SW 1271 (cell line): ENCODE results near the gene KPNB1.
A peak's percentile ranks its signal among the peaks of the same experiment; 100 is the strongest.

Experiments used
- DNase-seq, 2 experiments: peaks; one replicate each; lab custom pipeline; 2025; lab: John Stamatoyannopoulos, UW

KPNB1 gene

DNA sequence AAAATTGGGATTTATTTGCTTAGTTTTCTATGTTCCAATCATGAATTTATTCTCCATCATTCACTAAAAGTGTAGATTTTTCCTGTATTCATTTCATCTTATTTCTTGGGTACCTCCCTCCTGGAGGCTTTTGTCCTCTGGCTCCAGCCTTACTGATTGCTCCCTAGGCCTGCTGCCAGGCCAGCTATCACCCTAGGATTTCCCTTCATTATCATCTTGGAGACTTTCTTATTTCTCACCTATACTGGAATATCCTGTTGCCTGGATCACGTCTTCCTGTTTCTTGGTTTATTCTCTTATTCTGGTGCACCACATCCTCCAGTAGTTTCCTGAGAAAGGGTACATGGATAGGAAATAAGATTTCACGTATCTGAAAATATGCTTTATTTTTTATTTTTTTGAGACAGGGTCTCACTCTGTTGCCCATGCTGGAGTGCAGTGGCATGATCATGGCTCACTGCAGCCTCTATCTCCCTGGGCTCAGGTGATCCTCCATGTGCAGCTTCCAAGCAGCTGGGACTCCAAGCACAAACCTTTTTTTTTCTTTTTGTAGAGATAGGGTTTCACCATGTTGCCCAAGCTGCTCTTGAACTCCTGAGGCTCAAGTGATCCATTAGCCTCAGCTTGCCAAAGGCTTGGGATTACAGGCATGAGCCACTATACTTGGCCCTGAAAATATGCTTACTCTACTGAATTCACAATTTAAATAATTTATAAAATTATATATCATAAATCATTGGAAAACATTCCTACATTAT, 13.3 kb upstream of the KPNB1 start:
- DNase-seq: no peak

DNA sequence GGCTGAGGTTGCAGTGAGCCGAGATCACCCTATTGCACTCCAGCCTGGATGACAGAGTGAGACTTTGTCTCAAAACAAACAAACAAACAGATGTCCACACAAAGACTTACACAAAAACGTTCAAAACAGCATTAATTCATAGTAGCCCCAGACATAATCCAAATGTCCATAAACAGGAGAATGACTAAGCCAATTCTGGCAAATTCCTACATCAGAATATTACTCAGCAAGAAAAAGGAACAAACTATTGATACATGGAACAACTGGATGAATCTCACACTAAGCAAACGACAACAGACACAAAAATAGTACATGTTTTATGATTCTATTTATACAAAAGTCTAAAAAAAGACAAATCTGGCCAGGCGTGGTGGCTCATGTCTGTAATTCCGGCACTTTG, 10.8 kb upstream of the KPNB1 start:
- no peak for DNase-seq

DNA sequence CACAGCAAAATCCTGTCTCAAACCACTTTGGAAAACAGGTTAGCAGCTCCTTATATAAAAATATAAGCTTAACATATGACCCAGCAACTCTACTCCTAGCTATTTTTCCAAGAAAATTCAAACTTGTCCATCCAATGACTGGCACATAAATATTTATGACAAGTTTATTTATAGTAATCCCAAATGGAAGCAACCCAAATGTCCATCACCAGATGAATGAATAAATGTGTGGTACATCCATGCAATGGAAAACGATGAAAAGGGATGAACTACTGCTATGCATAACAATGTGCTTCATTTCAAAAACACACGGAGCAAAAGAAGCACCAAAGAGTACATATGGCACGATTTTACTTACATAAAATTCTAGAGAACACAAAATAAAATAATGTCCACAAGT, 9.6 kb upstream of the KPNB1 start:
- DNase-seq: no peak

DNA sequence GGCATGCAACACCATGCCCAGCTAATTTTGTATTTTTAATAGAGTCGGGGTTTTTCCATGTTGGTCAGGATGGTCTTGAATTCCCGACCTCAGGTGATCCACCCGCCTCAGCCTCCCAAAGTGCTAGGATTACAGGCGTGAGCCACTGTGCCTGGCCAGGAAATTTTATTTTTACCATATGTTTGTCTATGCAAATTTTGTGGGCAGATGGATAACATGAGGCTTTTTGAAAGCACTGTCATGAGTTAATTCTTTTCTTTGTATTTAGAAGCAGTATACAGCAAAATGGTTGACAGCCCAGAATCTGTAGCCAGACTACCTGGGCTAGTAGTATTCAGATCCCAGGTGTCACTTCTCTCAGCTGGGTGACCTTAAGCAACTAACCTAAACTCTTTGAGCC, 8.5 kb upstream of the KPNB1 start:
- no peak for DNase-seq

DNA sequence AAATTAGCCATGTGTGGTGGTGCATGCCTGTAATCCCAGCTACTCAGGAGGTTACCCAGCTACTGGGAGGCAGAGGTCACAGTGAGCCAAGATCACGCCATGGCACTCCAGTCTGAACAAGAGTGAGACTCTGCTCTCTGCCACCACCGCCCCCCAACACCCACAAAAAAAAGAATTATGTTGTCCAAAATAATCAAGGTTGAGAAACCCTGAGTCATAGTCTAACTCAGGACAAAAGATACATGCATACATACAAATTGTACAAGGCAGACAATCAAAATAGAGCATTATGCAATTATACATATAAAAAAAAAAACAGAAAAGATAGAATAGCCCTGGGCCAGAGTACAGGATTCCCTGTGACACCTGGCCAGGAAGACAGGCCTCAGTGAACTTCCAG, 6.6 kb upstream of the KPNB1 start:
- DNase-seq: no peak

DNA sequence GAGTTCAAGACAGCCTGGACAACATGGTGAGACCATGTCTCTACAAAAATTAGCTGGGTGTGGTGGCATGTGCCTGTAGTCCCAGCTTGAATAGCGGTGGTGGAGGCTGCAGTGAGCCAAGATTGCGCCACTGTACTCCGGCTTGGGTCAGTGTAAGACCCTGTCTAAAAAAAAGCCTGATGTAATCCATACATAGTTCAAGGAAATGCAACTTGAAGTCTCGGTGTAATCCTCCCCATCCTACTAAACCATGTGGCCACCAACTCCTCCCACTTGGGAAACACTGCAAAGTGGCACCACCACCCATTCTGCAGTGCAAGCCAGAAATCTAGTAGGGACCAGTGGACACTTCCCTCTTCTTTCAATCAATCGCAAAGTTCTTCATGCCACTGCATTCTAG, 5.4 kb upstream of the KPNB1 start:
- no peak for DNase-seq

DNA sequence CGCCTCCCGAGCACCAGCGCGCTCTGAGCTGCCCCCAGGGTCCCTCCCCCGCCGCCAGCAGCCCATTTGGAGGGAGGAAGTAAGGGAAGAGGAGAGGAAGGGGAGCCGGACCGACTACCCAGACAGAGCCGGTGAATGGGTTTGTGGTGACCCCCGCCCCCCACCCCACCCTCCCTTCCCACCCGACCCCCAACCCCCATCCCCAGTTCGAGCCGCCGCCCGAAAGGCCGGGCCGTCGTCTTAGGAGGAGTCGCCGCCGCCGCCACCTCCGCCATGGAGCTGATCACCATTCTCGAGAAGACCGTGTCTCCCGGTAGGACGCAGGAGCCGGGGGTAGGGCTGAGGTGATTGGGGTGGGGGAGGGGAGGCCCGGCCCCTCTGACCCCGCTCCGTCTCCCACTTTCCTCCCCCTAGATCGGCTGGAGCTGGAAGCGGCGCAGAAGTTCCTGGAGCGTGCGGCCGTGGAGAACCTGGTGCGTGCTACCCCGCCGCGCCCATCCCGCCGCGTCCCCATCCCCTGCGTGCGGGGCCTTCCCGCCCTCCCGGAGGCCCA, 329 bp downstream of the KPNB1 start:
- peak; percentile 46 to 54 for DNase-seq

DNA sequence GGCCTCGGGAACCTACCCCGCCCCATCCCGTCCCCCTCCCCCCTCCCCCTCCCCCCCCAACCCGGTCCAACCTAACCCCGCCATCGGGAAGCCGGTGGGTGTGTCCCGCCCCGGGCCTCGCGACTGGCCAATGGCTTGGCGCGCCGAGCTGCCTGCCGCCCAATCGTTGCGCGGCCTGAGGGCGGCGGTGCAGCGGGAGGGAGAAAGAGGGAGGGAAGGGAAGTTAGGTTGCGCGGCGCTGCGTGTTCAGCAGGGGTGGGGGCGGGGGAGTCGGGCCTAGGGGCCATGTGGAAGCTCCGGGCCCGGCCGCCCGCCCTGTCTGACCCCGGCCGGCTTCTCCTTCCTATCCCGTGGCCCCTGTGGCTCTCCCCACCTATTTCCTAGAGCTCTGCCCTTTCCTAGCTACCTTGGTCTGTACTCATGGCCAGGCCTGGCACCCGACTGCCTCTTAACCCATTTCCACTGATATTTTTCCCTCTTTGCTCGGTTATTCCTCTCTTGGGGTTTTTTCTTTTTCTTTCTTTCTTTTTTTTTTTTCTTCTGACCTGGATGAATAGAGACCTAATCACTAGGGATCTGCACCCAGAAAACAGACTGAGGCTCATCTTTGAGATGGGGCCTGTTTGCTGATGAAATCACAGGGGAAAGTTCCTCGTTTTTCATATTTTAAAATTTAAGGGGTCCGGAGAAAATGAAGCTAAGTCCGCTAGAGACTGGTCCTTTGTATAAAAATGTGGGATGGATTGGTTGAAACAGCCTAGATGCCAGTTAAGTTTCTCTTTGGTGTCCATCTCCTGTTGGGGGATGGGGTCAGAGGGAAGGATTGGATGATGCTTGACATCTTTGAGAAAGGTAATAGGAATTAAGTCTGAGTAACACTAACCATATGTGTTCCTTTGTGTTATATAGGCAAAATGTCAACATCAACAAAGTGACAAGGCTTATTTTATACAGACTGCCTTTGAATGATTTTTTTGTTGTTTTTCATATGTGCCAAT, 1.1 kb downstream of the KPNB1 start:
- DNase-seq: peak; percentile 92 to 94

DNA sequence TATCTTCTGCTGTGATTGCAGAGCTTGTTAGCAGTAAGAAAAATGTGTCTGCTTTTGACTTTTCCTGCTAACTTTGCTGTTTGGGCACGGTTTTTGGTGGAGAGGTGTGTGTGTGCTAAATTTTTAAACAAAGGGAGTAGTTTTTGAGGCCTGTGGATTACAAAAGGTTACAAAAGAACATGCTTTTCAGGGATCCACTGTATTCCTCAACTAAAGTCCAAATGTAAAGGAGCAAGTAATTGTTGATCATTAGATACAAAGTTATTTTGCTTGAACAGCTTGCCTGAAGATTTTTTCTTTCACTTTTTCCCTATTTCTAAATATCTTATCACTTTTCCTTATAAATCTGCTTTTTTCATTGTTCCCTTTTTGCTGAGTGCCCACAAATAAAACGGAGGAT, 2.0 kb downstream of the KPNB1 start:
- DNase-seq: no peak

DNA sequence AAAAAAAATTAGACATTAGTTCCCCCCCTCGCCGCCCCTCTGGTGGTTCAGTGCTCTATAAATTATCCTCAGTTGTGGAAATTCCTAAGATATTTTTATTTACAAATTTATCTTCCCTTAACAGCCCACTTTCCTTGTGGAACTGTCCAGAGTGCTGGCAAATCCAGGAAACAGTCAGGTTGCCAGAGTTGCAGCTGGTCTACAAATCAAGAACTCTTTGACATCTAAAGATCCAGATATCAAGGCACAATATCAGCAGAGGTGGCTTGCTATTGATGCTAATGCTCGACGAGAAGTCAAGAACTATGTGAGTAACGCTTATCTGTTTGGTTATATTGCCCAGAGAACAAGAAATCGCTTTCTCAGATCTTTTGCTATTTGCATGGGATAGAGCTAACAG, 2.9 kb downstream of the KPNB1 start:
- DNase-seq: no peak

DNA sequence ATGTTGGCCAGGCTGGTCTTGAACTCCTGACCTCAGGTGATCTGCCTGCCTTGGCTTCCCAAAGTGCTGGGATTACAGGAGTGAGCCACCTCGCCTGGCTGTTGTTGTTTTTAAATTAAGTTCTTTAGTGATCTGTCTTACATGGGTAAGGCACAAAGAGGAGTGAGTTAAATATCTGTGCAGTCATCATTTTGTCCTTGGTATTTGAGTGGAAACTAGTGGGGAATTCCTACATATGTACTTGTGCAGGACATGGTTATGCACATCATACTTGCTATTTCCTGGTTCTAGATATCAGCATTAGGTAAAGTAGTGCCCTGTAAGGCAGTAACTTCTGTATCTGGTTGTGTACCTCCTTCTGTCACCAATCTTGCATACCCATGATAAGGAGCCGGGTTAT, 3.7 kb downstream of the KPNB1 start:
- DNase-seq: no peak

DNA sequence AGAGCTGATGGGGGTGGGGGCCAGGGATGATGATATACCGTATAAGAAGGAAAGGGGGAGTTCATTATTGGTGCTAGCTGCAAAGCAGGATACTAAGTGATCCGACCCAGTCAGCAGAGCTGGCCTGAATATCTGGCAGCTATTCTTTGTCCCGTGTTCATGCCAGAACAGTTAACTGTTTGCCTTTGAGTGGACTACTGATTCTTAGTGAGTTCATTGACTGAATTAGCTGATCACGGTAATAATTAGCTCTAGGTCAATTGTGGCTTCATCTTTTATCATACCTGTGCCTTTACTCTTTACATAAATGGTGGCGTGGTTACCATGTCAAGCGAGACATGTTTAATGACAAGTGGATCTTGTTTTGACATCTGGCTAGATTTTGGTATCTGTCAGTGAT, 5.3 kb downstream of the KPNB1 start:
- DNase-seq: no peak

DNA sequence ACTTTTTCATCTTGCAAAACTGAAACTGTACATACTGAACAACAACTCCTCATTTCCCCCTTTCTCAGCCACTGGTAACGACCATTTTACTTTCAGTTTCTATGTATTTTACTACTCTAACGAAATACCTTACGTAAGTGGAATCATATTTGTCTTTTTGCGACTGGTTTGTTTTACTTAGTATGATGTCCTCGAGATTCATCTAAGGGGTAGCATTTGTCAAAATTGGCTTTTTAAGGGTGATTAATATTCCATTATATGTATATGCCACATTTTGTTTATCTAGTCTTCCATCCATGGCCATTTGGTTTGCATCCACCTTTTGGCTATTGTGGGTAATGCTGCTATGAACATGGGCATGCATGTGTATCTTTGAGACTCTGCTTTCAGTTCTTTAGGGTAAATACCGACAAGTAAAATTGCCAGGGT, 10.4 kb downstream of the KPNB1 start:
- DNase-seq: no peak

DNA sequence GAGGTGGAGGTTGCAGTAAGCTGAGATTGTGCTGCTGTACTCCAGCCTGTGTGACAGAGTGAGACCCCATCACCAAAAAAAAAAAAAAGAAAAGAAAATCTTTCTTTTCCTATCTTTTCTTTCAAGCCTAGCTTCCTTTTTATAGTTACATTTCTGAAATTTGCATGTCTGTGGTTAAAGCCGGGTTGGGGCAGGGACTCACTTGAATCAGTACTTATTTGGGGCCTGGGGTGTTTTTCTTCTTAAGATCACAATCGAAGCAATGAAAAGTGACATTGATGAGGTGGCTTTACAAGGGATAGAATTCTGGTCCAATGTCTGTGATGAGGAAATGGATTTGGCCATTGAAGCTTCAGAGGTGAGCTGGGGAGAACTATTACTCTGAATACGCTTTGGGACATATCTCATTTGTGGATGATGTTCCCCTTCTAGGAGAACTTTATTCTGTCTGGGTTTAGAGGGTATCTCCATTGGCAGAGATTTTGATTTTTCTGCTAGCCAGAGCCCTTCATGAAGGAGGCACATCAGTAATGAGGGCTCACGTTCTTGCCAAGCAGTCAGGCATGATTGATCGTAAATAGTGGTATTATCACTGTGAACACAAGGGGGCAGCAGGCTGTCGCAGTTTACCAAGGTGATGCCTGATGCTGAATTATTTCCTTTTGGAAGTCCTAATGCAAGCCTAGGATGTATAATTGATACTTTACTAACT, 14.3 kb downstream of the KPNB1 start:
- peak in 1 of 2 experiments; percentile 67 for DNase-seq

DNA sequence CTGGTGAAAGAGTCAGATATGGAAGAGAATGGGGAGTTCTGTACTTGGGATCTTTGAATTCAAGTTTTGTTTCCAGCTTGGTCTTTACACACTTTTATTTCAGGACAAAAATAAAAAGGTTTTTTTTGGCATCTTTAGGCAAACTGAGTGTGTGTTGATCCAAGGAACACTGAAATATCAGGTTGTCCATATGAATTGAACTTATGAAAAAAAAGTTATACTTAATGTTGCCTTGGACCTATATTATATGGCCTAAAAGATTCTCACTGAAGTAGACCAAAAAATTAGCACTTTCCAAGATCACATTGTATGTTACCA, 14.9 kb downstream of the KPNB1 start:
- no peak for DNase-seq

DNA sequence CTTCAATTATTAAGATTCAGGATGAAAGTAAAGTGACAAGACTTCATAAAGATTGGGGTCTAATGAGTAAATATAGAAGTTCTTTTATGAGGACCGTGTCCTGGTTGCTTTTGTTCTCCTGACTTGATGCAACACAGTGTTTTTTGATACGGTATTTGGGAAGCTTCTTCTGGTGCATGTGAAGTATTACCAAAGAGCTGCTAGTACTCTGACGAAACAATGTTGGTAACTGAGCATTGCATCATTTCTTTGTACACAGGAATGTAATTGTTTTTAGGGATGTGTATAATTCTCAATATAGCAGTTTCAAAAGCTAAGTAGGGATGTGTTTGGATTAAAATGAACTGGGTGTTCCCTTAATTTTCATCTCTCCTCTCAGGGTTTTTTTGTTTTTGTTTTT, 15.9 kb downstream of the KPNB1 start:
- no peak for DNase-seq

DNA sequence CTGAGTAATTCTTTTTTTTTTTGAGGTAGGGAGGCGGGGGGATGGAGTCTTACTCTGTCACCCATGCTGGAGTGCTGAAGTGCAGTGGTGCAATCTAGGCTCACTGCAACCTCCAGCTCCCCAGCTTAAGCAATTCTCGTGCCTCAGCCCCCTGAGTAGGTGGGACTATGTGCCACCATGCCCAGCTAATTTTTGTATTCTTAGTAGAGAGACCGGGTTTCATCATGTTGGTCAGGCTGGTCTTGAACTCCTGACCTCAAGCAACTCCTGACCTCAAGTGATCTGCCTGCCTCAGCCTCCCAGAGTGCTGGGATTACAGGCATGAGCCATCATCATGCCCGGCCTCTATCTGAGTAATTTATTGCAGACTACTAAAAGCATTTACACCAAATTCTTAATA, 19.4 kb downstream of the KPNB1 start:
- DNase-seq: no peak

DNA sequence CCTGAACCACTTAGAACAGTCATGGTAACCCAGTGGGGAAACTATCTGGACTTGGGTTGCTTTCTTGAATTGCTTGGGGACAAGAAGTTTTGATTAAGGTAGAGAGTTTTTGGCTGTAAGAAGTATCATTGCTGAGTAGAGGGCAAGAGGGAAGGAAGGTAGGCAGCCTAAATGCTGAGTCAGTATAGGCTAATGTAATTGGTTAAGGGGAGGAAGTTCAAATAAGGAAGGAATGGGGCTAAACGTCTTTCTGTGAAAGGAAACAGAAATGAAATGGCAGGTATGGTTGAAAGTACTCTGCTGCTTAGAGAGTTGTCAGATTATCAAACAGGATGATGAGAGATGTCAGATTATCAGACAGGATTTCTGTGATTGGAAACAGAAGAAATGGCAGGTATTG, 20.3 kb downstream of the KPNB1 start:
- DNase-seq: no peak

DNA sequence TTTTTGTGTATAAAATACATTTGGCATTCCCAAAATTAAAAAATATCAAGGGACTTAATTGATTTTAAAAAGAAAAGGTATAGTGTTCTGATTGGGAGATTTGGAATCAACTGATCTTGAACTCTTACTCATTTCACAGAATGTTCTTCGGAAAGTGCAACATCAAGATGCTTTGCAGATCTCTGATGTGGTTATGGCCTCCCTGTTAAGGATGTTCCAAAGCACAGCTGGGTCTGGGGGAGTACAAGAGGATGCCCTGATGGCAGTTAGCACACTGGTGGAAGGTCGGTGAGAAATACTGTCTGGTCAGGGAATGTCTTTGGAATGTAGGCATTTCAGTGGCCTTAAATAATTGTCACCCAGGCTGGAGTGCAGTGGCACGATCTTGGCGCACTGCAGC, 24.8 kb downstream of the KPNB1 start:
- DNase-seq: no peak

DNA sequence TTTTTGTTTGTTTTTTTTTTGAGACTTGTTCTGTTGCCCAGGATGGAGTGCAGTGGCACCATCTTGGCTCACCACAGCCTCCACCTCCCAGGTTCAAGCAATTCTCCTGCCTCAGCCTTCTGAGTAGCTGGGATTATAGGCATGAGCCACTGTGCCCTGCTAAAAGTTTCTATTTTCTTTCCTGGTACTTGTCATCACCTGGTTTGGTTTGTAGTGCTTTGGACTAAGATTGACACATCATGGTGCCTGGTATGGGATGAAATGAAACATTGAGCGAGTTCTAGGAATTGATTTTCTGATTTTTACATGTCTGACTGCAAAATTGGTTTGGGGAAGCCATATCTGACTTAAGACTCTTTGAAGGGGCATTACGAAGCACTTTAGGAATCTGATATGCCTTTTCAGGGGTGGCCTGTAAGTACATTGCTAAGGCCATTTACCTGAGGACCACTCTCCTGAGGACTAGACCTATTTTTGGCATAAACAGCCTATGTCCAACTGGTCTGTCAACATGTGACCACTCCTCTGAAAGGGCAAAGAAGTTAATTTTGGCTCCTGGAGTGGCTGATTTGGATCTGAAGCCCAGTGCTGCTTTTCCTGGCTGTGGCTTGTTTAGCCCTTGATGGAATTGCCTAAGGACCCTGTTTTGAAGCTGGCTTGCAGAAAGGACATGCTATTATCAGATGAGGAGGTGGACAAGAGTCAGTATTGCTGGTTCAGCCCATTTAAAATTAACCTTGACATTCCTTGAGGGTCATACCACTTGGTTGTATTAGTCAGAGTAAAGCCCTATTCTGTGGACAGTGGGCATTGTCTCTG, 25.9 kb downstream of the KPNB1 start:
- DNase-seq: no peak

DNA sequence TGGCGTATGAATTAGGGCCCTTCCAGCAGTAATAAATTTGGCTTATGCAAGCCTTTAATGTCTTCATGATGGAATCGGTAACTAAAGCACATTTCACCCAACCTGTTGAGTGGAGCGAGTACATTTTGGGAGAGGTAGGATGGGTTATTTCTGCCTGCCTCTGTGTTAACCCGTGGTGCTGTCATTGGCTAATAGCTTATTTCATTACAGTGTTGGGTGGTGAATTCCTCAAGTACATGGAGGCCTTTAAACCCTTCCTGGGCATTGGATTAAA, 26.4 kb downstream of the KPNB1 start:
- DNase-seq: no peak
